SK-N-SH treated with all-trans-retinoic acid at 6 μM for 48 hours (cell line): ENCODE measurements around the gene PRKAA1.

Experiments used
- ARNTL ChIP-seq: fragments of 450-650 bp; formaldehyde crosslinking; IDR thresholded peaks from 2 replicates; pipeline ENCODE4 v1.5.0; 2020; ENCODE audit warnings: low read depth, mild to moderate bottlenecking, moderate library complexity, borderline replicate concordance
- BACH2 ChIP-seq: fragments of 250-450 bp; sonication (Bioruptor Pico); IDR thresholded peaks from 2 replicates; pipeline ENCODE4 v1.9.0; 2021; ENCODE audit warnings: mild to moderate bottlenecking, borderline replicate concordance
- CREB5 ChIP-seq: fragments of 250-450 bp; sonication (Bioruptor Pico); IDR thresholded peaks from 2 replicates; pipeline ENCODE4 v1.5.1; 2020; ENCODE audit warnings: low read depth, mild to moderate bottlenecking, moderate library complexity
- CSDC2 ChIP-seq: fragments of 250-450 bp; sonication (Bioruptor Pico); IDR thresholded peaks from 2 replicates; pipeline ENCODE4 v1.5.0; 2020; ENCODE audit warnings: mild to moderate bottlenecking, moderate library complexity
- ISL1 ChIP-seq: fragments of 250-450 bp; sonication (Bioruptor Pico); IDR thresholded peaks from 2 replicates; pipeline ENCODE4 v2.1.2; 2022; ENCODE audit warnings: mild to moderate bottlenecking, moderate library complexity
- PATZ1 ChIP-seq: fragments of 250-450 bp; sonication (Bioruptor Pico); IDR thresholded peaks from 2 replicates; pipeline ENCODE4 v1.8.0; 2020; ENCODE audit warnings: mild to moderate bottlenecking, moderate library complexity, borderline replicate concordance
- POU6F1 ChIP-seq: fragments of 250-450 bp; sonication (Bioruptor Pico); IDR thresholded peaks from 2 replicates; pipeline ENCODE4 v1.8.0; 2021; ENCODE audit warnings: low read depth, mild to moderate bottlenecking, moderate library complexity, borderline replicate concordance
- PPARA ChIP-seq: fragments of 250-450 bp; sonication (Bioruptor Pico); IDR thresholded peaks from 2 replicates; pipeline ENCODE4 v1.5.0; 2020; ENCODE audit warnings: mild to moderate bottlenecking, borderline replicate concordance
- RARB ChIP-seq: fragments of 250-450 bp; sonication (Bioruptor Pico); IDR thresholded peaks from 2 replicates; pipeline ENCODE4 v1.8.0; 2021; ENCODE audit warnings: mild to moderate bottlenecking, moderate library complexity
- TOX ChIP-seq: fragments of 250-450 bp; sonication (Bioruptor Pico); IDR thresholded peaks from 2 replicates; pipeline ENCODE4 v1.8.0; 2021; ENCODE audit warnings: mild to moderate bottlenecking, moderate library complexity, borderline replicate concordance
- ZFP3 ChIP-seq: fragments of 250-450 bp; sonication (Bioruptor Pico); IDR thresholded peaks from 2 replicates; pipeline ENCODE4 v1.5.0; 2020; ENCODE audit warnings: mild to moderate bottlenecking, moderate library complexity
- ZNF565 ChIP-seq: fragments of 450-650 bp; formaldehyde crosslinking; conservative IDR thresholded peaks from 2 replicates; pipeline ENCODE4 v1.5.0; 2020; ENCODE audit warnings: low read depth, mild to moderate bottlenecking, moderate library complexity
- ZNF70 ChIP-seq: fragments of 450-650 bp; formaldehyde crosslinking; IDR thresholded peaks from 2 replicates; pipeline ENCODE4 v1.5.0; 2020; ENCODE audit warnings: mild to moderate bottlenecking, moderate library complexity
- ZNF8 ChIP-seq: fragments of 450-650 bp; formaldehyde crosslinking; IDR thresholded peaks from 2 replicates; pipeline ENCODE4 v1.5.0; 2020; ENCODE audit warnings: mild to moderate bottlenecking, moderate library complexity

- TF ChIP-seq CREB5 (CRISPR knock-in tag) (no peak), PPARA (CRISPR knock-in tag) (no peak), PATZ1 (CRISPR knock-in tag) (no peak), CSDC2 (no peak), ARNTL (no peak), ZNF565 (CRISPR knock-in tag) (no peak), ZNF8 (CRISPR knock-in tag) (no peak), RARB (CRISPR knock-in tag) (no peak), ZNF70 (no peak), TOX (no peak), BACH2 (no peak), ISL1 (CRISPR knock-in tag) (no peak), POU6F1 (CRISPR knock-in tag) (no peak), ZFP3 (CRISPR knock-in tag) (no peak)
Observed at GRCh38 chr5:40812125-40812524, 14.0 kb upstream of the PRKAA1 start.
